Epidermal melanocyte (primary cell): ENCODE measurements around the gene KIF21B.
"Not testable (repeated sequence)": the region's sequence is repeated elsewhere in the genome, so short reads cannot be mapped to it uniquely, and the experiment has no call there.

ENCODE experiments used
- DNase-seq: peaks from one replicate; pipeline ENCODE4 v3.0.0; 2011; ENCODE audit warnings: low spot score; ENCODE audit not compliant: insufficient read length

KIF21B gene

DNA sequence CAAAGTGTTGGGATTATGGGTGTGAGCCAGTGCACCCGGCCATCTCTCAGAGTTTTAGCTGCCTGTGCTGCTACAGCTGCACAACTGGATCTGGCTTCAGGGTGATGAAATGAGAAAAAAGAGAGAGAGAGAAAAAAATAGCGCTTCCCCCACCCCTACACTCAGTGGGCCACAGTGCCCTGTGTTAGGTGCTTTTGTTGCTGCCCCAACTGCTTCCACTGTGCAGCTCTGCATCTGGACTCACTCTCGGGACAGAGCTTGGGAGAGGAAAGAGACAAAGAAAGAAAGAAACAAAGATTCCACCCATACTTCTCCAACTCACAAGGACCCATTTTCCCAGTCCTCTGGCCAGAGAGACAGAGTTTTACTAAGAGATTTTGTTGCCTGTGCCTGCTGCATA lies 78.4 kb downstream of the KIF21B start:
- DNase-seq, result no peak

DNA sequence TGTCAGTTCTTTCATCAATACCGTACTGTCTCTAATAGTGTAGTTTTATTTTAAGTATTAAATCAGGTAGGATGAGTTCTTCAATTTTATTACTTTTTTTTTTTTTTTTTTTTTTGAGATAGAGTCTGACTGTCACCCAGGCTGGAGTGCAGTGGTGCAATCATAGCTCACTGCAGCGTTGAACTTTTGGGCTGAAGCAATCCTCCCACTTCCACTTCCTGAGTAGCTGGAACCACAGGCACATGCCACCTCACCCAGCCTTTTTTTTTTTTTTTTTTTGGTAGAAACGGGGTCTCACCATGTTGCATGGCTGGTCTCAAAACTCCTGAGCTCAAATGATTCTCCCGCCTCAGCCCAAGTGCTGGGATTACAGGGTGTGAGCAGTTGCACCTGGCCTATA lies 84.6 kb downstream of the KIF21B start:
- DNase-seq, result no peak

DNA sequence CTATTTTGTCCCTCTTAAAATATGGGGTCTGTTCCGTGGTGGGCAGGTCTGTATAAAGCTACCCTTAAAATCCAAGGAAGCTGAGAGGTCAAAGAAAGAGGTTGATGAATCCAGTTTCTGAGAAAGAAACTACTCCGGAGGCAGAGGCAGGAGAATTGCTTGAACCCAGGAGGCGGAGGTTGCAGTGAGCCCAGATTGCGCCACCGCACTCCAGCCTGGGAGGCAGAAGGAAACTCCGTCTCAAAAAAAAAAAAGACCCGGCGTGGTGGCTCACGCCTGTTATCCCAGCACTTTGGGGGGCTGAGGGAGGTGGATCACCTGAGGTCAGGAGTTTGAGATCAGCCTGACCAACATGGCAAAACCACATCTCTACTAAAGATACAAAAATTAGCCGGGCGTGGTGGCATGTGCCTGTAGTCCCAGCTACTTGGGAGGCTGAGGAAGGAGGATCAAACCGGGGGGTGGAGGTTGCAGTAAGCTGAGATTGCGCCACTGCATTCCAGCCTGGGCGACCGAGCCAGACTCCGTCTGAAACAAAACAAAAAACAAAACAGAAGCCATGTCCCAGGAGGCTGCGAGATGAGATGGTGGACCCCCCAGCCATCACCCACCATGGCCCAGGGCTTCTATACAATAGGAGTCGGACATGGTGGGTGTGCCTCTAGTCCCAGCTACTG lies 88.1 kb downstream of the KIF21B start:
- DNase-seq, result not testable (repeated sequence)

DNA sequence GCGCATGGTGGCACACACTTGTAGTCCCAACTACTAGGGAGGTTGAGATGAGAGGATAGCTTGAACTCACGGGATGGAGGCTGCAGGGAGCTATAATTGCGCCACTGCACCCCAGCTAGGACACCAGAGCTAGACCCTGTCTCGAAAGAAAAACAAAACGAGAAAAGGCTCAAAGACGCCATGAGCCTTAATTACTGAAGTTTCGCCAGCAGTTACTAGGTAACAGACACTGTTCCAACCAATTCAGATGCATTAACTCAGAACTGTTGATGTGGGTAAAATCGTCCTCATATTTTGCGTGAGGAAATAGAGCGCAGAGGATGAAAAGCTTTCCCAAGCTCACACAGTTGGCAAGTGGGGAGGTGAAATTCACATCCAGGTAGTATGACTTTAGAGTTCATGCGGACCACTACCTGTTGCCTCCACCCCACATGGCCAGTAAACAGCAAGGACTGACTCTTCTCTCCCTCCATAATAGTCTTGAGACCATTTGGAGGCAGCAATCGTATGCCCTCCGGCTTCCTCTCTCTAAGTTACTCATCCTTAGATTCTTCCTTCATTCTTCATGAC lies 88.8 kb downstream of the KIF21B start:
- DNase-seq, result no peak

GRCh38 chr1:200931776-200932175 lies 91.7 kb downstream of the KIF21B start:
- no peak for DNase-seq

DNA sequence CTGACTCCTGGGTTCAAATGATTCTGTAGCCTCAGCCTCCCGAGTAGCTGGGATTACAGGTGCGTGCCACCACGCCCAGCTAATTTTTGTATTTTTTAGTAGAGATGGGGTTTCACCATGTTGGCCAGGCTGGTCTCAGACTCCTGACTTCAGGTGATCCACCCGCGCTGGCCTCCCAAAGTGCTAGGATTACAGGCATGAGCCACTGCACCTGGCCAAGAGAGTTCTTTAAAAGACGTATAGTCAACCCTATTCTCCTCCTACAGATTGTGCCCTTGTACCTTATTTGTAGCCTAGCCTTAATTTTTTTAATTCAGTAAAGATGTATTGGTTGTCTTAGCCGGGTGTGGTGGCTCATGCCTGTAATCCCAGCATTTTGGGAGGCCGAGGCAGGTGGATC lies 93.2 kb downstream of the KIF21B start:
- not testable (repeated sequence) for DNase-seq

GRCh38 chr1:200929530-200930278 lies 93.8 kb downstream of the KIF21B start:
- DNase-seq, result no peak

DNA sequence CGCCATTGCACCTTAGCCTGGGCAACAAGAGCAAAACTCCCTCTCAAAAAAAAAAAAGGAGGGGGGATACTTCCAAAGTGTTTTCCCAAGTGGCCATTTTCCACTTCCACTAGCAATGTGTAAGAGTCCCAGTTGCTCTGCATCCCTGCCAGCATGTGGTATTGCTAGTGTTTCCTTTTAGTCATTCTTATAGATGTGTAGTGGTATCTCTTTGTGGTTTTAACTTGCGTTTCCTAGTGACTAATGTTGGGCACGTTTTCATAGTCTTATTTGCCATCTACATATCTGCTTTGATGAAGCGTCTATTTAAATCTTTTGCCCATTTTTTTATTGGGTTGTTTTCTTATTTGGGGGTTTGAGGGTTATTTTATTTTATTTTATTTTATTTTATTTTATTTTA lies 97.7 kb downstream of the KIF21B start:
- no peak for DNase-seq

DNA sequence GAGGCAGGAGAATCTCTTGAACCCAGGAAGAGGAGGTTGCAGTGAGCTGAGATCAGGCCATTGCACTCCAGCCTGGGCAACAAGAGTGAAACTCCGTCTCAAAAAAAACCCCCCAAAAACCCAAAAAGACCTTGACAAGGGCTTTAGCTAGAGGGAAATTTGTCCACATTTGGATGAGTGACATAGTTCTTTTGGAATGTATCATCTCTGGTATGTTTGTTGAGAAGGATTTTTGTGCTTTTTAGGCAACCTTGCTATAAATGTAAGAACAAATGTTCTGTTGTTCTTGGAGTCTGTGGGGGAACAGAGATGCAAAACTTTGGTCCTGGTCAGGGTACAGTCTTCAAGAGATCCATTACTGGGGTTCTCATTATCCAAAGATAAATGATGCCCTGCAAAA lies 99.9 kb downstream of the KIF21B start:
- DNase-seq, result no peak

DNA sequence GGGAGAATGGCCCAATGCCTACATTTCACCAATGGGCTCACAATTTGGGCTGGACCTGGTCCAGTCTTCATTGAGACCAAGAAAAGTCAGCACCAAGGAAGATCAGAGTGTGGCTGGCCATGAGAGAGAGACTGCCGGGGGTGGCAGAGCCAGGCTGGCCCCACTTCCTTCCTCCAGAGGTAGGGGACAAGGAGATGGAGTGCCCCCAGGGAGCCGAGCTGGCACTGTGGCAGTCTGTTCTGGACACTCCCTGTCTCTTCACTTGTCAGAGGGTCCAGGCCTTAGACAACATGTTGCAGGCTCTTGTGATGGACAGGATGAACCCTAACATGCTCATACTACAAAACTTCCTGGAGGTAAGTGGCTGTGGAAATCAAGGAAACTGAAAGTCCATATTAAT lies 101.1 kb downstream of the KIF21B start:
- no peak for DNase-seq

- DNase-seq, result no peak
Measured at GRCh38 chr1:200921571-200922110, 101.9 kb downstream of the KIF21B start.
